Ovary (tissue), 9 donors: ENCODE measurements around the gene RFC4. TPM values are rescaled to one million over a fixed set of nuclear protein-coding genes. Genes with fewer than 3 reads are reported as not detected.
"Not testable (repeated sequence)": the region's sequence is repeated elsewhere in the genome, so short reads cannot be mapped to it uniquely, and the experiment has no call there.

ENCODE experiments used
- DNase-seq, 5 donors: peaks; one replicate each; pipeline ENCODE4 v3.0.0-alpha.2; 2019 to 2020
- H3K27ac ChIP-seq, 2 donors: fragments of 200-600 bp; one replicate each; pipeline versions ENCODE4 v1.5.1 to v1.8.0; 2019 to 2022
- H3K27me3 ChIP-seq: fragments of 200-600 bp; one replicate; pipeline ENCODE4 v1.8.0; 2022
- H3K36me3 ChIP-seq: fragments of 200-600 bp; sonication (generic); one replicate; pipeline ENCODE4 v1.5.1; 2019
- H3K4me1 ChIP-seq: one replicate; pipeline ENCODE4 v1.8.1; 2013; ENCODE audit warnings: mild to moderate bottlenecking, moderate library complexity; ENCODE audit not compliant: insufficient read depth
- H3K4me3 ChIP-seq: fragments of 200-600 bp; sonication (generic); one replicate; pipeline ENCODE4 v1.5.1; 2017
- H3K9me3 ChIP-seq, 2 donors: fragments of 200-600 bp in 1 of 2; sonication (generic) in 1 of 2; one replicate each; pipeline versions ENCODE4 v1.5.1 to v1.8.1; 2013 to 2019; ENCODE audit warnings: mild to moderate bottlenecking in 1 of 2, moderate library complexity in 1 of 2
- CTCF ChIP-seq, 3 donors: fragments of 450-650 bp in 2 of 3; fragments of 200-600 bp in 1 of 3; IDR thresholded peaks; one replicate each; pipeline versions ENCODE4 v1.5.1 to v1.8.0; 2016 to 2022; ENCODE audit warnings: antibody characterized with exemption in 3 of 3, mild to moderate bottlenecking in 1 of 3
- EP300 ChIP-seq: sonication (generic); formaldehyde crosslinking; IDR thresholded peaks from one replicate; pipeline ENCODE4 v1.6.1; 2017; ENCODE audit warnings: antibody characterized with exemption
- POLR2A ChIP-seq: fragments of 450-650 bp; IDR thresholded peaks from one replicate; pipeline ENCODE4 v1.6.1; 2017; ENCODE audit warnings: antibody characterized with exemption, mild to moderate bottlenecking, moderate library complexity
- WGBS, 3 donors: extraction: QIAGEN DNeasy Blood & Tissue Kit in 1 of 3; methylation state at CpG; one replicate each; pipeline versions ENCODE4 v1.1.5 to v1.1.7; 2013 to 2017; 5-methylcytosine and 5-hydroxymethylcytosine counted together
- intact Hi-C, 4 donors: fragments of 100-400 bp; cut with DNase I; formaldehyde crosslinking; loops; one replicate each; pipeline versions ENCODE4 v1.11.0 to v1.15.1; 2022 to 2023
- polyA plus RNA-seq, 2 donors: library from polyadenylated mRNA; stranded (reverse); fragments of 200-250 nt in 1 of 2; fragments of 350-450 nt in 1 of 2; fragmentation: Illumina TruSeq in 1 of 2; extraction: RNeasy Lipid Tissue Mini Kit (QIAGEN cat#74804) in 1 of 2; gene quantifications; one replicate each; pipeline ENCODE4 v1.2.3, GENCODE V29; 2013 to 2014
- total RNA-seq, 7 donors: library from RNA; depleted of rRNA in 2 of 7; stranded (reverse); fragments of >200 nt in 2 of 7; fragmentation: NEBNext Ultra II Directional in 3 of 7; extraction: Animal tissue kit (Norgen Biotek cat#: 25700) in 3 of 7; gene quantifications; one replicate each; pipeline versions ENCODE4 v1.1.0 to v1.2.4, GENCODE V29; 2016 to 2023
- donor health status: DM: no; HTN: no; CAD: no; lungs with moderate emphysema.
- donor health status: DM: no; HTN: no; CAD: no.
- donor health status: Bipolar disorder and iron deficiency.
- donor health status: DM: yes; HTN: yes; CAD: no.
- donor health status: DM: no; HTN: no; CAD: no.
- donor health status: DM: yes; HTN: yes; CAD: no.

Gene RFC4
- total and polyA plus RNA-seq, 9 donors, result 11.9 to 18.6 (median 13.8) TPM

GRCh38 chr3:186810336-186810996, 4.2 kb upstream of the RFC4 start:
- no peak for DNase-seq
- TF ChIP-seq EP300 (no peak), CTCF (IDR thresholded peaks at IDR 0.05) (no peak), POLR2A (no peak)
- no peak overlapping the region for H3K27ac ChIP-seq

GRCh38 chr3:186807231-186807630, 949 bp upstream of the RFC4 start:
- no peaks in the 10 kb centered on the region for H3K36me3 ChIP-seq
- no peak for DNase-seq
- no peak overlapping the region for H3K27ac ChIP-seq
- WGBS, 3 donors, result 31 to 48% (median 37%) methylated on average over 5 of the region's 5 CpGs
- no peak for TF ChIP-seq EP300
- no peak for TF ChIP-seq CTCF (IDR thresholded peaks at IDR 0.05)
- no peak for TF ChIP-seq POLR2A
- no peaks in the 10 kb centered on the region for H3K27me3 ChIP-seq
- peak overlapping the region; percentile 50 for H3K4me3 ChIP-seq
- intact Hi-C loops, result no loop called here
- H3K4me1 ChIP-seq, result peaks cover 5% of the 10 kb centered on the region
- H3K9me3 ChIP-seq, result no peaks in the 10 kb centered on the region

More at GRCh38 chr3:186810336-186810996, 4.2 kb upstream of the RFC4 start:
- no peak overlapping the region for H3K4me3 ChIP-seq
- H3K27me3 ChIP-seq, result no peaks in the 10 kb centered on the region
- 76 to 81% (median 80%) methylated on average over 5 of the region's 5 CpGs for WGBS, 3 donors
- no peaks in the 10 kb centered on the region for H3K36me3 ChIP-seq
- H3K9me3 ChIP-seq, result no peaks in the 10 kb centered on the region
- intact Hi-C loops, result loop anchor here in 1 of 4 donors (10.0 kb wide), 1 partner anchor 196 kb away; the partner anchor contains the start of gene AHSG
- peaks cover 2% of the 10 kb centered on the region for H3K4me1 ChIP-seq

- H3K9me3 ChIP-seq, H3K27me3 ChIP-seq, DNase-seq, H3K4me3 ChIP-seq, H3K27ac ChIP-seq, intact Hi-C loops, H3K36me3 ChIP-seq, H3K4me1 ChIP-seq: not testable (repeated sequence)
- WGBS, 3 donors, result 89 to 92% (median 91%) methylated on average over 4 of the region's 4 CpGs
Measured at GRCh38 chr3:186803447-186803846, 2.8 kb downstream of the RFC4 start.

GRCh38 chr3:186802701-186803100, 3.6 kb downstream of the RFC4 start:
- Histone ChIP-seq H3K4me3 (no peak overlapping the region), H3K9me3 (no peaks in the 10 kb centered on the region), H3K36me3 (no peaks in the 10 kb centered on the region), H3K27me3 (no peaks in the 10 kb centered on the region), H3K4me1 (peaks cover 5% of the 10 kb centered on the region), H3K27ac (no peak overlapping the region)
- no peak for DNase-seq
- intact Hi-C loops, result no loop called here
- no peak for TF ChIP-seq EP300
- TF ChIP-seq CTCF (IDR thresholded peaks at IDR 0.05), result no peak
- TF ChIP-seq POLR2A, result no peak
- WGBS, 3 donors, result 88 to 93% (median 90%) methylated on average over 3 of the region's 3 CpGs

- TF ChIP-seq EP300 (no peak), POLR2A (no peak), CTCF (IDR thresholded peaks at IDR 0.05) (no peak)
- no peak overlapping the region for H3K27ac ChIP-seq
- H3K36me3 ChIP-seq, result no peaks in the 10 kb centered on the region
- no peak for DNase-seq
- peaks cover 2% of the 10 kb centered on the region for H3K4me1 ChIP-seq
- H3K4me3 ChIP-seq, result no peak overlapping the region
- H3K9me3 ChIP-seq, result no peaks in the 10 kb centered on the region
- intact Hi-C loops, result no loop called here
- no peaks in the 10 kb centered on the region for H3K27me3 ChIP-seq
- 89 to 95% (median 94%) methylated on average over 1 of the region's 1 CpG for WGBS, 3 donors
Measured at GRCh38 chr3:186800285-186800684, 6.0 kb downstream of the RFC4 start.
